ENCODE measurements around the gene ATOH8.

The ATOH8 gene

DNA sequence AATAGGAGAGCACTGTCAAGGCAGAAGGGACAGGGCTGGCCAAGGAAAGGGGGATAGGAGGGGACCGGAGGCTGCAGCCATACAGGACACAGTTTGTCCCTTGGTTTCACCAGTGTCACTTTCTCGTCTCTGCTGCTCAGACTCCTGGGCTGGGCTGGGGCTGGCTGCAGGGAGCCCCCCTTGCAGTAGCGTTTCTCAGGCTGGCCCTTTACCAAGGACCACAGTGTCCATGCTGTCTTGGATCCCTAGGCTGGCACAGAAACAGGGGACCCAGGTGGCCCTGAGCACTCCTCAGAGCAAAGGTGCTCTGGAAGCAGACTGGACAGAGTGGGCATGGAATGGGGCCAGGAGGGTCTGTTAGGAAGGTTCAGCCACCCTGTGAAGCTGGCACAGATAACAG is 34.8 kb downstream of the ATOH8 start:
- DNase-seq = no peak

DNA sequence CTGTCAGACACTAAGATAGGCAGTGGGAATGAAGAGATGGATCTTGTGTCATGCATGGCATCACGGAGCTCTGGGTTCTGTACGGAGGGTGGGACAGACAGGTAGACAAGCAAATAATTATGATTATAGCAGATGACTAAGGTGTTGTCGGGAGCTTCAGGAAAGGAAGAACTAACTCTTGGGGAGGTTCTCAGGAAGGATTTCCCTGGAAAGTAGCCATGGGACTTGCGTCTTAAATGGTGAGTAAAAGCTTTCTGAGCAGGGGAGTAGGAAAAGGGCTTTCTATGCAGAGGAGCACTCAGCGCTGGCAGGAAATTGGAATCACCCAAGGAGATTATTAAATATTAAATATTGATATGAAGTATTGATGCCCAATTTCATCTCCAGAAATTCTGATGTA is 35.5 kb downstream of the ATOH8 start:
- no peak for DNase-seq

DNA sequence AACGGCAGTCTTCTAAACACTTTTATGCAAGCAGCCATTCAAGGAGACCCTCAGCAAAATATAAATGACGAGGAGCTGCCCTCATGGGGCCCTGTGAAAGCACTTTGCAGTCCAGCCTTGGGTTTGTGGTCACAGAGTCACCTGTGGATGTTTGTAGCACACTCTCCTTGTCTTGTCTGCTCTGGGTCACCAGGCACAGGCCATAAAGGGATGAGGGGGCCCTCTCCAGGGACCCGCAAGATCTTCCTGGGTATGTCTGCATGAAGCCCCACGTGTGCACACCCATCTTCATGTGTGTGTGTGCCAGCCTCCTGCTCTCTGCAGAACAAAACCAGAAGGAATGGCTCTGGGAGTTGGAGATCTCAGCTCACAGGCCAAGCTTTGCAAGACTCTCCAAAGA is 36.2 kb downstream of the ATOH8 start:
- no peak for DNase-seq

DNA sequence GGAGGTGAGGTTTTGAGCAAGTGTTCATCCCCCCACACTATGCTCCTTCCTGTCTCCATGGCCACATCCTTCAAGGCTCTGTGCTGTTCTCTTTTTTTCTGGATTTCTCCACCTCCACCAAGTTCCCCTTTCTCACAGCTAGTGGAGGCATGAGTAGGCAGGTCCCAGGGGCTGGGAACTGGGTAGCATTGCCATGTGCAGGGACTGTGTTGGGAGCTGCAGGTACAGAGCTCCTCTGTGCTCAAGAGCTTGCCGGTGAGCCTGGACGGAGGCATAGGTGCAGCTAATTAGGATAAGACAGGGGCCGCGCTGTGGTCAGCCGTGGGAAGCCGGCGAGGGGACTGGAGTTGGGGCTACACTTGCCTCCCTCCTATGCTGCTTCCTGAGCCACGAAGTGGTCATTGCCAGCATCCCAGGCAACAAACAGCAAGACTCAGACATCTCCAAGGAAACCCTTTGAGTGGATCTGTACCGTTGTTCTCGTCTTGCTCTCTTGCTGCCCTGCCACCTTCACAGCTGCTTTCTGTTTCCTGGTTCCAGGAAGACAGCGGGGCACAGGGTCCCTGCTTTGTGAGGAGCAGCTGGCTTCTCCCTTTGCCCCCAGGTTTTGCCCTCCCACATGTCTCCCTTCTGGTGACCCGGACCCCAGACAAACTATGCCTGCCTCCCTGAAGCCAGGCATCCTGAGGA is 36.9 kb downstream of the ATOH8 start:
- no peak for DNase-seq

DNA sequence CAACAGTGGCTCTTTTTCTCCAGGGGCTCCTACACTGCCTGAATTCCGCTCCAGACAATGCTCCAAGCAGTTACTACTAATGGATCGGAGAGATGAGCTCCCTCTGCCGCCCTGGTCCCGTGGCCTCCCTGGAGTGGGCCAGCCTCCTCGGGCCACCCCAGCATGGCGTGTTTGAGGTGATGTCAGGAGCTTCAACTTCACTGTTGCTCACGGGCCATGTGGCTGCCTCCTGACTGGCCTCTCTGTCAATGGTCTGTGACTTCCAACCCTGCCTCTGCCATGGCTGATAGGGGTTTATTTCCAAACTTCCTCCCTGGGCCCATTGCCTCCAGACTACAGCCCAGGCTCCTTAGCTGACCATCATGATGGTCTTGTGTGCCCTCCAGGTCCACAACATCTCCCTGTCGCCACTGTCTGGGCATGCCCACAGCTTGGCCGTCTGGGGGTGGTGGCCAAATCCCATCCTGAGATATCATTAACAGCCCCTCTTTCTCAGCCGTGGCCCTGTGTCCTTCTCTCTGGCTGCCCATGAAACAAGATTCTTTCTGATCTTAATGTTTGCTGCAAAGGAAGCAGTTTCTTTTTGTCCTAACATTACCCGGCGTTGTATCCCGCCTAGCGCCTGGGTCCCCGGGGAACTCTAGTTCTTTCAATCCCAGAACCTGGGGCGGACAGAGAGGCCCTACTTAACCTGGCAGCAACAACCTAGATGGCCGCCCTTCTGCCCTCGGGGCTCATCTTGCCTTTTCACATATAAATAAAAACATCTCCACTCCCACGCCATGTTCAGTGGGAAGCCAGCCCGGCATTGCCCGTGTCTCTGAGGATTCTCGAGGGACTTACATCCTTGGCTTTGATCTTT is 38.1 kb downstream of the ATOH8 start:
- no peak for DNase-seq

DNA sequence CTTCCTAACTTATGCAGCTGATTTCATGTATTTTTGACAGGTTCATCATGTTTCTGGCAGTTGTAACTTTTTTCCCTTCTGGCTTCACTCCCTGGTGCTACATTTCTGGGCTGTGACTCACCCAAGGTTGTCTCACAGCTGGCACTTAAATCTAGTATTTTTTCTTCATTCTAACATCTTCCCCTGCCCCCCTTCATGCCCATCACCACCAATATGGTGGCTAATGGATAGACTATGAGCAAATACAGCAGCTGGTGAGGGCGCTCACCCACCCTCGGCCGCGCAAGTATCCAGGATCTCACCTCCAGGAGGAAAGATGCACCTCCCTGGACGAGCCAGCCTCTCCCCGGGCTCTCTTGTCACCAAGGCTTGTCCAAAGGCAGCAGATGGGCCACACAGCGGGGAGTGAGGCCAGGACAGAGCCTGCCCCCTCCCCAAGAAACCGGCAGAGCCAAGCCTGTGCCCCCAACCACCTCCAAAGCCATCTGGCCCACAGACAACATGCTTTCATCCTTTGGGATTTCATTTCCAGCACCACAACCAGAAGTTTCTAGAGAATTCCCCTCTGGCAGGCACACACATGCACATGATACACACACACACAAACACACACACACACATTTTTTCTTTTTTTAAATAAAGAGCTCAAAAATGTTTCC is 39.1 kb downstream of the ATOH8 start:
- no peak for DNase-seq

DNA sequence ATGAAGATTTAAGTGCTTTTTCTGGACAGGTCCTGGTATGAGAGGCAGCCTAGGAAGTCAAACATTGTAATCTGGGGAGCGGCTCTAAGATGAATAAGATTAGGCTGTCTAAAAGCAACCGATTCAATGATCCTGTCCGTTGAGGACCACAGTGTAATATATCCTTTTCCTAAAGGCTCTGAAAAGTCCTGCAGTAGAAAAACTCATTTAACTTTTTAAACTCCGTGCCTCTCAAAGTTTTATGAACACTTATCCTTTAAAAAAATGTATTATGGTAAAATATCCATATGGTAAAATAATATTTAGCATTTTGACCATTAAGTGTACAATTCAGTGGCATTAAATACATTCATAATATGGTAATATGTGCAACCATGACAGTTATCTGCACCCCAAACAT is 39.8 kb downstream of the ATOH8 start:
- DNase-seq = no peak

DNA sequence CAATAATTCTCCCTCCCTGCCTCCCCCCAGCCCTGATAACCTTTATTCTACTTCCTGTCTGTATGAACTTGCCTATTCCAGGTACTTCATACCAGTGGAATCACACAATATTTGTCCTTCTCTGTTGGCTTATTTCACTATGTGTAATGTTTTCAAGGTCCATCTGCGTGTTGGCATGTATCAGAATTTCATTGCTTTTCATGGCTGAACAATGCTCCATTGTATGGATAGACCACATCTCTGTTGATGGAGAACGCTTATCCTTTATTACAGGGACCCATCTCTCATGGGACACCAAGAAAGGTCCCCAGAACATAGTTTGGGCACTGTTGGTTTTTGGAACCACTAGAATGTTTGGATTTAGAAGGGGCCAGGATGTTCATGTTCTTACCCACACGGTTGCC is 40.2 kb downstream of the ATOH8 start:
- no peak for DNase-seq

DNA sequence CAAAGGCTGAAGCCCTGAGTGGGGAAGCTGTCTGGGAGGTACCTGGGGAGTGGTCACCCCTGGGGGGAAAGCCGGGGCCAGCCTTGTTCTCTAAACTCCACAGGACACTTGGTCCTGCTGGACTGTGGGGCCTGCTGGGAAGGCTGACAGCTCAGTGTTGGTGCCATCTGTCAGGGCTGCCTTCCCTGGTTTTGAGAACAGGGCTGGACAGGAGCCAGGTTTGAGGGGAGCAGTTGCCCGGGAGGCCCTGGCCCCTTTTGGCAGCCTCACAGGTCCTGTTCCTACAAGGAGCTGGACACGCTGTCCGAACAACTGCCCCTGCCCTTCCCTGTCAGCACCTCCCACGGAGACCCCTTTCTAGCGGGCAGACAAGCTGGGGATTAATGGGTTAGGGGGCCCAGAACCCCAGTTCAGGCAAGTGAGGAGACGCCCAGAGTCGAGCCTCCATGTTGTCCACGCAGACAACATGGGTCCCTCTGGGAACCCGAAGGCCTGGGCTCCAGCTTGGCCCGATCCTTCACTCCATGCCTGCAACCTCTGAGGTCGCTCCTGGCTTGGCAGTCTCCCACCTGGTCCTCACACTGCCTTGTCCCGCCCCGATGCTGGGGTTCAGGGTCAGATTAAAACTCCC is 40.8 kb downstream of the ATOH8 start:
- no peak for DNase-seq

DNA sequence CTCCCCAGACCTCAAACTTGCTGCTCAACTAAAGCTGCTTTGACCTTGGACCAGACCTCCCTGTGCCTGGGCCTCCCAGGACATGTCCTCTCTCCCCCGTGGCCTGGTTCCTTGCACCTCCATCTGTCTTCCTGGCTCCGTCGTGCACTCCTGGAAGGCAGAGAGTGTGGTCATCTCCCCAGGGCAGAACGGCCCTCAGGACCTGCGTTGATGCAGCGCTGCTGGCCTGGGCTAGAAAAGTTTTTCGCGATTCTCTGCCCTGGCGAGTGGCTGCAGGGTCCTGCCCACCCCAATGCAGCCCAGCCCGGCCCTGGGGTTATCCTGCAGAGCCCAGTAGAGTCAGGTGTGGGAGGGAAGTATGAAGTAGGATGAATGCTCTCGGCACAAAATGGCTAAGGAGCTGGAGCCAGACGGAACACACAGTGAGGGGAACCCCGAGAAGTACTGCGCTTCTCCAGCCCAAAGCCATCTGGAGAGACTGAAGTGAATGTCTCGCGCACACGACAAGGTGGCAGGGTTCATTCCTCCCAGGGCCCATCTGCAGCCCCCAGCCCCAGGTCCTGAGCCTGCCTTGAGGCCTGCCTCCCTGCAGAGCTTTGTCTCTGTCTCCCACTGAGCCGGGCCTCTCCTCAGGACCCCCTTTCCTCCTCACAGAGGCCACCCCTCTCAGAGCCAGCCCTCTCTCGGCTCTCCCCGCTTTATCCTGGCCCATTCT is 41.7 kb downstream of the ATOH8 start:
- no peak for DNase-seq

DNA sequence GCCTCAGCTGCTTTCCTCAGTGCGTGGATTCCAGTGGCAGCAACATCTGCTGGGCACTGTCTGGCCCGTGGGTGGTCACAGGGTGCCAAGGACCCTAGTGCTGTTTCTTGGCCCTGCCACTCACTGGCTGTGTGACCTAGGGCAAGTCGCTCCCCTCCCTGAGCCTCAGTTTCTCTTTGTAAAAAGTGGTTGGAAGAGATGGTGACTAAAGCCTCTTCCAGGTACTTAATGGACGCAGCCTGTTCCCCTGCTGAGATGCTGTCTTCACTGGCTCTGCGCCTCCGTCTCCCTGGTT is 42.2 kb downstream of the ATOH8 start:
- no peak for DNase-seq

DNA sequence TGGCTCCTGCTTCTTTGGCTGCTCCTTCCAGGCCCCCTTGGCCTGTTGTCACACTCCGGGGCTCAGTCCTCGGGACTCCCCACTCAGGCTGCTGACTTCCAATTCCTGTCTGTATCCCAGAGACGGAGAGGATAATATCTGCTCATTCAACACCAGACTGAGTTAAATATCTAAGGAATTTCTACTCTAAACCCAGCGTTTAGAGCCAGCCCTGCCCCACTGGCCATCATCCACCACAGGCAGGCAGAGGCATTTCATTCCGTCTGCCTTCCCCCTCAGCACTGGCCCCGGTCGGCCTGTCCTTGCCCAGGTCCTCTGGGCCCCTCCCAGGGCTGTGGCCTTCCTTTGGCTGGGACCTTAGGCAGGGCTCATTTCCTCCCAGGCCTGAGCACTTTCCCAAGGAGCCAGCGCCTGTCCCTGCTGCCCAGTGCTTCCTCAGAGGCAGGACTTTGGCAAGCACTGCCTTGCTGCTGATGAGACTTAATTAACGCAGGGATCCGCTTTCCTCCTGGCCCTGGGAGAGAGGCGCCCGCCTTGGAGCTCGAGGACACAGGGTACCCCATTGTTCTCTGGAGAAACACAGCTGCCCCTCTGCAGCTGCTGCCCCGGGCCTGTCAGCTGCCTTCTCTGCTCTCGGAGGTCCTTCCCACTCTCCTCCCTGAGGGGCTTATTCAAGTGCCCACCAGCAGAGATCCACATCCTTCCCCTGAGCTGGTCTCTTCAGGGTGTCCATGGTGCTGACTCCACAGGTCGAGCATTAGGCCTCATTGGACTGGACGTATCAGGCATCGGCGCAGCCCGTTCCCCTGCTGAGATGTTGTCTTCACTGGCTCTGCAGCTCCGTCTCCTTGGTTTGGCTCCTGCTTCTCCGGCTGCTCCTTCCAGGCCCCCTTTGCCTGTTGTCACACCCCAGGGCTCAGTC is 42.8 kb downstream of the ATOH8 start:
- DNase-seq = no peak

DNA sequence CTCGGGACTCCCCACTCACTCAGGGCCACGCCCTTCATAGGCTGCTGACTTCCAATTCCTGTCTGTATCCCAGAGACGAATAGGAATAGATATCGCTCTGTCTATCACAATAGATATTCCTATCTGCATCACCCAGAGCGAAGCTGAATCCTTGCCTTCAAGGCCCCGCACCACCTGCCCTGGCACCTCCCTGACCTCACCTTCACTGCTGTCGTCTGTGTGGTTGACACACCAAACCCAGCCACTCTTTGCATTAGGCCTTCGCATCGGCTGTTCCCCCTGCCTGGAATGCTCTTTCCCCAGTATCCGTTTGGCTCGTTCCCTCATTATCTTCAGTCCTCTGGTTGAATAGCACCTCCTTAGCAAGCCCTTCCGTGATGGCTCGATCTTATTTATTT is 43.5 kb downstream of the ATOH8 start:
- DNase-seq = no peak

DNA sequence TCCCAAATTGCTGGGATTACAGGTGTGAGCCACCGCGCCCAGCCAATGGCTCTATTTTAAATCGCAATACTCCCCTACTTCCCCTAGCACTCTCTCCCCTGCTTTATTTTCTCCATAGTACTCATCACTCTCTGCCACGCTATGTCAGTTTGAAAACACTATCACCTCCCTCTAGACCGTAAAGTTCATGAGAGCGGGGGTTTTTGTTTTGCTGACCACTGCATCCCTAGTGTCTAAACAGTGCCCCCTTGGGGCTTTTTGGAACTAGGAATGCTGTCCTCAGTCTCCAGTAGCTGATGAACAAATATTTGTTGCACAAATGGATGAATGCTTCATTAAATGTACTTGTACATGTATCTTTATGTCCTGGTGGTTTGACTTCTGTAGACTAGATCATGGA is 44.1 kb downstream of the ATOH8 start:
- no peak for DNase-seq

DNA sequence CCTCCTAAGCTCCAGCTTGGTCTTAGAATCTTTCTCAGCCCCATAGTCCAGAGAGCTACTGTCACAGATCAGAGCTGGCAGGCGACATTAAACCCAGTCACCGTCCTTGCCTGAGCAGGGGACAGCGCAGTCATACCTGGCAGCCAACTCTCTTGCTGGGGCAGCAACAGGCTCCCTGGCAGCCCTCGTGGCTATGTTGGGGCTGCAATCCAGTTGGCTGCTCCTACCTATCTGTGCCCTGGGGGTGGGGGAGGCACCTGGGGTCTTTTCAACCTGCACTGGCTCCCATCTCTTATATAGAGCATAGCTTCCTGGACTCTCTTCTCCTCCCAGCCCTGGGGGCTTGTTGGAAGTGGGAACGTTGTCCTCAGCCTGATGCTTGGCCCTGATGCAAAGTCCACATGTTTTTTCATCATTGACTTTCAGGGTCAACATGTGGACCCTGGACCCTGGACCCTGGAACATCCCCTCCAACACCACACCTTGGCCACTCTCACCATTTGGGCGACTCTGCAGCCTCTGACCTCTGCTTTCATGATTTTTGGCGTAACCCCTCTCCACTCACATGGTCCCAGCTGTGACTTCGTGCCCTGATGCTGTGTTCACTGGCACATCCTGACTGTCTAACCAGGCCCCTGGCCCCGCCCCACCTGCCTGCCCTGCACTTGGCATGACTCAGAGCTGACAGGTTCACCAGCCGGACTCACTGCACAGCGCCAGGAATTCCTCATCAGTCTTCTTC is 45.6 kb downstream of the ATOH8 start:
- DNase-seq = no peak

DNA sequence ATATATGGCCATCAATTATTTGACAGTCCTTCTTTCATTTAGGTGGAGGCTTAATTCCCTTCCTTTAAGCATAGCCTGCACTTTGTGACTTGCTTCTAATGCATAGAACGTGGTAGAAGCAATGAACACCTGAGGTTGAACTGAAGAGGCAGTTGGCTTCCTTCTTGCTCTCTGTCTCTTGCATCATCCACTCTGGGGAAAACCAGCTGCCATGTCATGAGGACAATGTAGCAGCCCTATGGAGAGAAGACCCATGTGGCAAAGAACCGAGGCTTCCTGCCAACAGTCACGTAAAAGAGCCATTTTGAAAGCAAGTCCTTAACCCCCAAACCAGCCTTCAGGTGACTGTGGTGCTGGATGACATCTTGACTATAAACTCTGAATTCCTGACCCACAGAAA is 46.8 kb downstream of the ATOH8 start:
- no peak for DNase-seq

DNA sequence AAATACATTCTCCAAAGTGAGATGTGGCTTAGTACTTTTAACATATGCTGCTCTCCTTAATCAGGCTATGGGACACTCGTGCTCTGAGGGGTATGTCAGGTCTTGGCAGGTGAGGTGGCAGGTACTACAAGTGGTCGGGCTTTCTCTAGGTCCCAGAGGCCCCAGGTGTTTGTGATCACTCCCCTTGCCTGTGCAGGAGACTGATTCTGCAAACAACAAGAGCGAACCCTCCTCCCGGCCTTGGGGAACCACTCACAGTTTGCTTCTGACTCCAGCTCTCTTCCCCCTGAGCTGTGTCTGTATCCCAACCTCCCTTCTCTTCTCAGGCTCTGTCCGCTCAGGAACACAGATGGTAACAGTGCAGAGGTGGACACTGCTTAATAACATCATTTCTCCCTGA is 48.1 kb downstream of the ATOH8 start:
- no peak for DNase-seq

DNA sequence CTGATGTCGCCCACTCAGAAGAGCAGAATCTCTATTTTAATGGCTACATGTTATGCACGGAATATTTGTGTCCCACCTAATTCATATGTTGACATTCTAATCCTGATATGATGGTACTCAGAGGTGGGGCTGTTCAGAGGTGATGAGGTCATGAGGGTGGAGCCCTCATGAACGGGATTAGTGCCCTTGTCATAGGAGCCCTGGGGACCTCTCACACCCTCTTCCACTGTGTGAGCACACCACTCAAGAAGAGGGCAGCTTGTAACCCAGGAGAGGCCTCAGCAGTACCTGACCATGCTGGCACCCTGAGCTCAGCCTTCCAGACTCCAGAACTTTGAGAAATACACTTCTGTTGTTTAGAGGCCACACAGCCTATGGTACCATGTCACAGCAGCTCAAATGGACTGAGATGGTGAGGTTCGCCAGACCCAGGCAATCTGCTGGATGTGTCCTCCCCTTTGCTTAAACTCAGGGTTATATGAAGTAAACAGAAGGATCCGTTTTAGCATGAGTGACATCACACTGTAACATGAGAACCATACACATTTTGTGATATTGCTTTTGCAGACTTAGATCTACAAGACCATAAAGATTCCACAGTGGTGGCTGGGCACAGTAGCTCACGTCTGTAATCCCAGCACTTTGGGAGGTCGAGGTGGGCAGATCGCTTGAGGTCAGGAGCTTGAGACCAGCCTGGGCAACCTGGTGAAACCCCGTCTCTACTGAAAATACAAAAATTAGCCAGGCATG is 48.7 kb downstream of the ATOH8 start:
- no peak for DNase-seq

DNA sequence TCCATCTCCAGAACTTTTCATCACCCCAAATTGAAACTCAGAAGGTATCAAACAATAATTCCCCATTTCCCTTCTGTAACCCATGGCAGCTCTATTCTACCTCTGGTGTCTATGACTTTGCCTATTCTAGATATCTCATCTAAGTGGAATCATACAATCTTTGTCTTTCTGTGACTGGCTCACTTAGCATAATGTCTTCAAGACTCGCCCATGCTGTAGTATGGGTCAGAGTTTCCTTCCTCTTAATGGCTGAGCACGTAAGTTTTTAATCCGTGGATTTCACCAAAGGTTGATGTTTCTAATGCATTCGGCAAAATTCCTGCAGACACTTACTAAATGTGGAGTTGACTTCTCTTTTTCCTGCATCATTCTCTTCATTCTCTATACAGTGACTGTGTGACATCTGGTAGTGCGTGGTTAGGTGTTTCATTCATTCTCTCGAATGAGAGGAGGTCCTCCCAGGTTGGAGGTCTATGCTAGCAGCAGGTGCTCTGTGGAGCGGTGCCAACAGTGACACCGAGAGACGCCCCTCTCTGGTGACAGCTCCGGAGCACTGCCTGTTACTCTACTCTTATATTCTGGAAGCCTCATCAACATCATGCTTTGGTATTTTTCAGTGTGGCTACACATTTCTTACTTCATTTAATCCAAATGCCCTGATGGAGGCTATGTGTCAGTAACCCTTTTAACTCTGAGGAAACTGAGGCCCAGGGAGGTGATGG is 50.1 kb downstream of the ATOH8 start:
- no peak for DNase-seq

DNA sequence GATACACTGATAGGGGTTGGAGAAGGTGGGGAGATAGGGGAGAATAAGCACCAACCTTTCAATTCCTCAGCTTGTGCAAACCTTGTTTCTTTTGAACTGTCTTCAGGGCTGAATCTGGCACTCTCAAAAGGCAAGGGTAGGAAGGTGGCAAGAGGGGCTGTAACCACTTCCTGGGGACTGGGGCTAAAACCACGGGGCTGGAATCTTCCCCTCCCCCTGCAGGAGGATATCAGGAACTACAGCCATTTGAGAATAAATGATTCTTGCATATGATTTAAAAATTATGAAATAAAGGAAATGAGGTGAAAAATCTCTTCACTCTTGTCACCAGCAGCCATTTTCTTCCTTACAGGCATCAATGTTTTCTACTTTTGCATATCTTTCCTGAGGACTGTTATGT is 50.8 kb downstream of the ATOH8 start:
- DNase-seq = no peak

All from NCI-H1417 treated with DMSO at 0.1 percent for 48 hours (cell line).